Motor neuron (in vitro differentiated cells): ENCODE results near the gene LMF2. TPM values are rescaled to one million over a fixed set of nuclear protein-coding genes. Genes with fewer than 3 reads are reported as not detected.
"Not testable (repeated sequence)": the region's sequence is repeated elsewhere in the genome, so short reads cannot be mapped to it uniquely, and the experiment has no call there.

Source experiments
- ATAC-seq, 8 experiments: fragments of 200-7000 bp; cut with Tn5 transposase; replicated peaks in 6 of 8; 2 replicates each; pipeline ENCODE4 v1.8.0; 2021; ENCODE audit warnings: mild to moderate bottlenecking in 8 of 8, moderate library complexity in 8 of 8
- H3K27ac ChIP-seq, 2 donors: fragments of 250-450 bp; sonication (Bioruptor Pico); 2 replicates each; pipeline ENCODE4 v1.9.0; 2021; ENCODE audit warnings: antibody characterized with exemption in 2 of 2, mild to moderate bottlenecking in 2 of 2, moderate library complexity in 1 of 2
- H3K4me1 ChIP-seq, 2 donors: fragments of 250-450 bp; sonication (Bioruptor Pico); replicated peaks in 1 of 2; 2 replicates each; pipeline ENCODE4 v1.6.1; 2021; ENCODE audit warnings: antibody characterized with exemption in 2 of 2, mild to moderate bottlenecking in 2 of 2, moderate library complexity in 1 of 2
- H3K4me3 ChIP-seq, 5 donors: fragments of 250-450 bp; sonication (Bioruptor Pico); 2 replicates each; pipeline ENCODE4 v1.9.0; 2021; ENCODE audit warnings: antibody characterized with exemption in 5 of 5, mild to moderate bottlenecking in 5 of 5, moderate library complexity in 4 of 5
- WGBS, 10 experiments: fragments of 450-650 bp; shearing (Covaris generic); methylation state at CpG; one replicate each; pipeline ENCODE4 v1.0.0; 2022; 5-methylcytosine and 5-hydroxymethylcytosine counted together
- in situ Hi-C, 9 experiments: fragments of 400-800 bp; cut with MboI; loops; one replicate each; pipeline ENCODE4 v1.15.0; 2021; ENCODE audit warnings: low sequenced_read_pairs in 9 of 9, low pct_unique_long_range_greater_than_20kb in 2 of 9; ENCODE audit not compliant: unreplicated experiment in 9 of 9
- total RNA-seq, 8 experiments: library from RNA; unstranded; fragments of 300-600 nt; gene quantifications; 2 replicates each; pipeline versions ENCODE4 v1.2.3 to v1.2.4, GENCODE V29; 2022

LMF2 gene
- total RNA-seq, 8 experiments from 2014 or later = 20.2 to 44.9 (median 39.9) TPM

GRCh38 chr22:50525104-50525857, 17.8 kb upstream of the LMF2 start, which contains the start of gene SCO2:
Gene SCO2, minus strand, starts transcription at chr22:50525598. Its CDS starts 1,187 bp downstream, at chr22:50524411.
- peak within 1 kb of the TSS; percentile 87 to 89 for H3K27ac ChIP-seq
- peak within 1 kb of the TSS; percentile 58 to 79 (median 69) for H3K4me3 ChIP-seq
- in situ Hi-C loops = no loop called here
- no CpG with 5 or more reads among the region's 84 CpGs for WGBS, 10 experiments
- peak; percentile 40 to 79 (median 68) for ATAC-seq
- H3K4me1 ChIP-seq = peaks cover 15 to 16% of the 10 kb centered on the region in 2 donors

- Histone ChIP-seq H3K4me3 (peak overlapping the region; percentile 58 to 79 (median 69)), H3K27ac (peak overlapping the region; percentile 81 to 89), H3K4me1 (peaks cover 14 to 15% of the 10 kb centered on the region in 2 donors)
- ATAC-seq = peak in 3 of 8 experiments; percentile 2 to 13 (median 12)
- 8 to 82% (median 38%) methylated on average over 1 to 5 of the region's 19 CpGs; no CpG with 5 or more reads in 4 of the 10 experiments for WGBS, 10 experiments
- in situ Hi-C loops = no loop called here
Measured at GRCh38 chr22:50524676-50525103, 17.2 kb upstream of the LMF2 start.

GRCh38 chr22:50523806-50524675, 16.5 kb upstream of the LMF2 start:
- peak overlapping the region; percentile 58 to 79 (median 69) for H3K4me3 ChIP-seq
- 67 to 100% (median 85%) methylated on average over 1 to 15 of the region's 25 CpGs; no CpG with 5 or more reads in 4 of the 10 experiments for WGBS, 10 experiments

GRCh38 chr22:50523458-50523805, 15.9 kb upstream of the LMF2 start:
- in situ Hi-C loops = no loop called here
- H3K4me1 ChIP-seq = peaks cover 14 to 15% of the 10 kb centered on the region in 2 donors
- H3K27ac ChIP-seq = no peak overlapping the region
- no peak for ATAC-seq
- H3K4me3 ChIP-seq = no peak overlapping the region
- 80 to 100% (median 100%) methylated on average over 1 to 5 of the region's 16 CpGs; no CpG with 5 or more reads in 3 of the 10 experiments for WGBS, 10 experiments

More at GRCh38 chr22:50523806-50524675, 16.5 kb upstream of the LMF2 start:
- peaks cover 14 to 15% of the 10 kb centered on the region in 2 donors for H3K4me1 ChIP-seq
- ATAC-seq = no peak
- H3K27ac ChIP-seq = no peak overlapping the region
- in situ Hi-C loops = no loop called here

- ATAC-seq = no peak
- H3K4me1 ChIP-seq = peaks cover 14 to 15% of the 10 kb centered on the region in 2 donors
- no peak overlapping the region for H3K27ac ChIP-seq
- WGBS, 10 experiments = 80 to 90% methylated on average over 1 to 2 of the region's 22 CpGs; no CpG with 5 or more reads in 8 of the 10 experiments
- H3K4me3 ChIP-seq = no peak overlapping the region
- in situ Hi-C loops = no loop called here
Measured at GRCh38 chr22:50522806-50523438, 15.4 kb upstream of the LMF2 start.

- in situ Hi-C loops = no loop called here
- no peak overlapping the region for H3K27ac ChIP-seq
- WGBS, 10 experiments = 90 to 92% methylated on average over 2 of the region's 15 CpGs; no CpG with 5 or more reads in 8 of the 10 experiments
- H3K4me1 ChIP-seq = peaks cover 13 to 14% of the 10 kb centered on the region in 2 donors
- ATAC-seq = no peak
- no peak overlapping the region for H3K4me3 ChIP-seq
Measured at GRCh38 chr22:50522208-50522805, 14.8 kb upstream of the LMF2 start.

GRCh38 chr22:50521710-50522109, 14.2 kb upstream of the LMF2 start:
- Histone ChIP-seq H3K4me3 (no peak overlapping the region), H3K27ac (no peak overlapping the region), H3K4me1 (peaks cover 7 to 8% of the 10 kb centered on the region in 2 donors)
- ATAC-seq = no peak
- in situ Hi-C loops = no loop called here
- WGBS, 10 experiments = 100% methylated on average over 1 to 3 of the region's 10 CpGs; no CpG with 5 or more reads in 8 of the 10 experiments

GRCh38 chr22:50520826-50521453, 13.4 kb upstream of the LMF2 start:
- H3K4me1 ChIP-seq = peaks cover 5 to 6% of the 10 kb centered on the region in 2 donors
- no peak for ATAC-seq
- H3K4me3 ChIP-seq = no peak overlapping the region
- H3K27ac ChIP-seq = no peak overlapping the region
- in situ Hi-C loops = no loop called here
- 70 to 100% (median 96%) methylated on average over 2 to 5 of the region's 13 CpGs; no CpG with 5 or more reads in 6 of the 10 experiments for WGBS, 10 experiments

- 100% methylated on average over 1 to 5 of the region's 8 CpGs; no CpG with 5 or more reads in 5 of the 10 experiments for WGBS, 10 experiments
- H3K27ac ChIP-seq, ATAC-seq, H3K4me1 ChIP-seq, H3K4me3 ChIP-seq, in situ Hi-C loops: not testable (repeated sequence)
Measured at GRCh38 chr22:50520184-50520583, 12.7 kb upstream of the LMF2 start.

GRCh38 chr22:50519151-50519550, 11.6 kb upstream of the LMF2 start:
- in situ Hi-C loops = no loop called here
- ATAC-seq = no peak
- no peak overlapping the region for H3K4me3 ChIP-seq
- H3K4me1 ChIP-seq = peaks cover 0 to under 1% of the 10 kb centered on the region in 2 donors
- H3K27ac ChIP-seq = no peak overlapping the region
- WGBS, 10 experiments = 89 to 100% (median 97%) methylated on average over 1 to 6 of the region's 8 CpGs; no CpG with 5 or more reads in 4 of the 10 experiments

GRCh38 chr22:50518606-50519005, 11.1 kb upstream of the LMF2 start:
- no peak overlapping the region for H3K4me3 ChIP-seq
- ATAC-seq = no peak
- H3K27ac ChIP-seq = no peak overlapping the region
- in situ Hi-C loops = no loop called here
- WGBS, 10 experiments = 70 to 95% (median 80%) methylated on average over 1 to 3 of the region's 7 CpGs; no CpG with 5 or more reads in 7 of the 10 experiments
- no peaks in the 10 kb centered on the region for H3K4me1 ChIP-seq
